ENCODE results near the gene BAHCC1. TPM values are rescaled to one million over a fixed set of nuclear protein-coding genes. Genes with fewer than 3 reads are reported as not detected.

Gene BAHCC1
- total and polyA plus RNA-seq, 9 of the 15 experiments (the other 6 are each of a cell fraction or from before 2014, with no cell fraction given), result 0.14 to 26.9 (median 5.0) TPM

DNA sequence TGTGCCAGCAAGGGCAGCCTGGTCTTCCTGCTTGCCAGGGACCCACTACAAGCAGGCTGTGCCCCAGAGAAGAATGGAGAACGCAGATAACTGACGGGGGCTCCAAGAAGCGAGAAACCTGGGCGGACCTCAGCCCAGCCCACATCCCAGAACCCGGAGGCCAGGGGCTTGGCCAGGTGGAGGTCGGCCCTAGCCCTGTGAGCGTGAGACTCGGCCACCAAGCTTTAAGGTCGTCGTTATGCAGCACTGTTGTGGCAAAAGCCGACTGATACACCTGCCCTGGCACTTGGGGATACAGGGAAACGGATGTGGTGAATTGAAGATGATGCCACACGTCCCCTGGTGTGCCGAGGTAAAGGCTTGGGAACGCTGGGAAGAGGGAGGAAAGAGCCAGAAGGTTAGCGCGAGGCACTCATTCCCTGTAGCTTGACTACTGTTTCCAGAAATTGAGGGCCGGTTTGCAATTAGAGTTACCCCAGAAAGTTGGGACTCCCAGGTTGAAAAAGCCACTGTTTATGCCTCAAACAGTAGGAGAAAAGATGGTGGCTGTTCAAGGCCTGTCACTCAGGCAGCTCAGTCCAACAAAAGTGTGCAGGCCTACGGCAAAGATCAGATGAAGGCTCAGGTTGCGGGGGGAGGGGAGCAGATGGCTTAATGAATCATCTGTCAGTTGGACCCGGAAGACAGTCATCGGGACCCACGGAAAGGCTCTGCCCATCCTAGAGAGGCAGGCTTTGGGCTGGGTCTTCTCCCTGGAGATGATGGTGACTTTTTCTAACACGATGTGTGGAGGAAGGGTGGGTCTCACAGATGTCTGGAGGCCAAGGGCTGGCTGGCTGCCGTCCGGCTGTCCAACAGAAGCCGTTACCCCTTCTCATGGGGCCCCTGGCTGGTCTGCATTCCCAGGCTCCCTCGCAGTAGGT is 45.6 kb upstream of the BAHCC1 start (continued):
- TF ChIP-seq ZNF133 (CRISPR knock-in tag; IDR thresholded peaks at IDR 0.05), result no peak
- TF ChIP-seq NRF1 (conservative IDR thresholded peaks at IDR 0.05 in 1 of 2, IDR thresholded peaks at IDR 0.05 in 1 of 2), result peak; percentile 59 to 62
- TF ChIP-seq, protein P1, sequence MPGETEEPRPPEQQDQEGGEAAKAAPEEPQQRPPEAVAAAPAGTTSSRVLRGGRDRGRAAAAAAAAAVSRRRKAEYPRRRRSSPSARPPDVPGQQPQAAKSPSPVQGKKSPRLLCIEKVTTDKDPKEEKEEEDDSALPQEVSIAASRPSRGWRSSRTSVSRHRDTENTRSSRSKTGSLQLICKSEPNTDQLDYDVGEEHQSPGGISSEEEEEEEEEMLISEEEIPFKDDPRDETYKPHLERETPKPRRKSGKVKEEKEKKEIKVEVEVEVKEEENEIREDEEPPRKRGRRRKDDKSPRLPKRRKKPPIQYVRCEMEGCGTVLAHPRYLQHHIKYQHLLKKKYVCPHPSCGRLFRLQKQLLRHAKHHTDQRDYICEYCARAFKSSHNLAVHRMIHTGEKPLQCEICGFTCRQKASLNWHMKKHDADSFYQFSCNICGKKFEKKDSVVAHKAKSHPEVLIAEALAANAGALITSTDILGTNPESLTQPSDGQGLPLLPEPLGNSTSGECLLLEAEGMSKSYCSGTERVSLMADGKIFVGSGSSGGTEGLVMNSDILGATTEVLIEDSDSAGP (CRISPR knock-in tag; IDR thresholded peaks at IDR 0.05), result no peak
- TF ChIP-seq, protein P2, sequence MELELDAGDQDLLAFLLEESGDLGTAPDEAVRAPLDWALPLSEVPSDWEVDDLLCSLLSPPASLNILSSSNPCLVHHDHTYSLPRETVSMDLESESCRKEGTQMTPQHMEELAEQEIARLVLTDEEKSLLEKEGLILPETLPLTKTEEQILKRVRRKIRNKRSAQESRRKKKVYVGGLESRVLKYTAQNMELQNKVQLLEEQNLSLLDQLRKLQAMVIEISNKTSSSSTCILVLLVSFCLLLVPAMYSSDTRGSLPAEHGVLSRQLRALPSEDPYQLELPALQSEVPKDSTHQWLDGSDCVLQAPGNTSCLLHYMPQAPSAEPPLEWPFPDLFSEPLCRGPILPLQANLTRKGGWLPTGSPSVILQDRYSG (tag; conservative IDR thresholded peaks at IDR 0.05; ENCODE audit: low read depth), result peak; percentile 85
- 0 out of 2 replicates have a peak, but pooled peaks have one; percentile 28 for TF ChIP-seq KLF16 (IDR thresholded peaks at IDR 0.05)
- TF ChIP-seq, protein P3, sequence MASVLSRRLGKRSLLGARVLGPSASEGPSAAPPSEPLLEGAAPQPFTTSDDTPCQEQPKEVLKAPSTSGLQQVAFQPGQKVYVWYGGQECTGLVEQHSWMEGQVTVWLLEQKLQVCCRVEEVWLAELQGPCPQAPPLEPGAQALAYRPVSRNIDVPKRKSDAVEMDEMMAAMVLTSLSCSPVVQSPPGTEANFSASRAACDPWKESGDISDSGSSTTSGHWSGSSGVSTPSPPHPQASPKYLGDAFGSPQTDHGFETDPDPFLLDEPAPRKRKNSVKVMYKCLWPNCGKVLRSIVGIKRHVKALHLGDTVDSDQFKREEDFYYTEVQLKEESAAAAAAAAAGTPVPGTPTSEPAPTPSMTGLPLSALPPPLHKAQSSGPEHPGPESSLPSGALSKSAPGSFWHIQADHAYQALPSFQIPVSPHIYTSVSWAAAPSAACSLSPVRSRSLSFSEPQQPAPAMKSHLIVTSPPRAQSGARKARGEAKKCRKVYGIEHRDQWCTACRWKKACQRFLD (CRISPR knock-in tag; IDR thresholded peaks at IDR 0.05), result peak; percentile 80
- TF ChIP-seq, protein P4, sequence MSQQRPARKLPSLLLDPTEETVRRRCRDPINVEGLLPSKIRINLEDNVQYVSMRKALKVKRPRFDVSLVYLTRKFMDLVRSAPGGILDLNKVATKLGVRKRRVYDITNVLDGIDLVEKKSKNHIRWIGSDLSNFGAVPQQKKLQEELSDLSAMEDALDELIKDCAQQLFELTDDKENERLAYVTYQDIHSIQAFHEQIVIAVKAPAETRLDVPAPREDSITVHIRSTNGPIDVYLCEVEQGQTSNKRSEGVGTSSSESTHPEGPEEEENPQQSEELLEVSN (IDR thresholded peaks at IDR 0.05; ENCODE audit: borderline replicate concordance in 1 of 2, extremely low read depth in 1 of 2, insufficient read depth in 1 of 2, insufficient read length in 1 of 2, low read depth in 1 of 2, low read length in 1 of 2, poor library complexity in 1 of 2, severe bottlenecking in 1 of 2), result peak; percentile 72 to 76
- no peak; the same call in 1 of the 2 replicates for TF ChIP-seq BCOR (IDR thresholded peaks at IDR 0.05)
- TF ChIP-seq, protein P5, sequence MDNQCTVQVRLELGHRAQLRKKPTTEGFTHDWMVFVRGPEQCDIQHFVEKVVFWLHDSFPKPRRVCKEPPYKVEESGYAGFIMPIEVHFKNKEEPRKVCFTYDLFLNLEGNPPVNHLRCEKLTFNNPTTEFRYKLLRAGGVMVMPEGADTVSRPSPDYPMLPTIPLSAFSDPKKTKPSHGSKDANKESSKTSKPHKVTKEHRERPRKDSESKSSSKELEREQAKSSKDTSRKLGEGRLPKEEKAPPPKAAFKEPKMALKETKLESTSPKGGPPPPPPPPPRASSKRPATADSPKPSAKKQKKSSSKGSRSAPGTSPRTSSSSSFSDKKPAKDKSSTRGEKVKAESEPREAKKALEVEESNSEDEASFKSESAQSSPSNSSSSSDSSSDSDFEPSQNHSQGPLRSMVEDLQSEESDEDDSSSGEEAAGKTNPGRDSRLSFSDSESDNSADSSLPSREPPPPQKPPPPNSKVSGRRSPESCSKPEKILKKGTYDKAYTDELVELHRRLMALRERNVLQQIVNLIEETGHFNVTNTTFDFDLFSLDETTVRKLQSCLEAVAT (IDR thresholded peaks at IDR 0.05), result 0 out of 4 replicates have a peak, but pooled peaks have one; percentile 14 to 47
- TF ChIP-seq, protein P6, sequence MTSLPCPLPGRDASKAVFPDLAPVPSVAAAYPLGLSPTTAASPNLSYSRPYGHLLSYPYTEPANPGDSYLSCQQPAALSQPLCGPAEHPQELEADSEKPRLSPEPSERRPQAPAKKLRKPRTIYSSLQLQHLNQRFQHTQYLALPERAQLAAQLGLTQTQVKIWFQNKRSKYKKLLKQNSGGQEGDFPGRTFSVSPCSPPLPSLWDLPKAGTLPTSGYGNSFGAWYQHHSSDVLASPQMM (CRISPR knock-in tag; IDR thresholded peaks at IDR 0.05), result no peak
- TF ChIP-seq, protein P7, sequence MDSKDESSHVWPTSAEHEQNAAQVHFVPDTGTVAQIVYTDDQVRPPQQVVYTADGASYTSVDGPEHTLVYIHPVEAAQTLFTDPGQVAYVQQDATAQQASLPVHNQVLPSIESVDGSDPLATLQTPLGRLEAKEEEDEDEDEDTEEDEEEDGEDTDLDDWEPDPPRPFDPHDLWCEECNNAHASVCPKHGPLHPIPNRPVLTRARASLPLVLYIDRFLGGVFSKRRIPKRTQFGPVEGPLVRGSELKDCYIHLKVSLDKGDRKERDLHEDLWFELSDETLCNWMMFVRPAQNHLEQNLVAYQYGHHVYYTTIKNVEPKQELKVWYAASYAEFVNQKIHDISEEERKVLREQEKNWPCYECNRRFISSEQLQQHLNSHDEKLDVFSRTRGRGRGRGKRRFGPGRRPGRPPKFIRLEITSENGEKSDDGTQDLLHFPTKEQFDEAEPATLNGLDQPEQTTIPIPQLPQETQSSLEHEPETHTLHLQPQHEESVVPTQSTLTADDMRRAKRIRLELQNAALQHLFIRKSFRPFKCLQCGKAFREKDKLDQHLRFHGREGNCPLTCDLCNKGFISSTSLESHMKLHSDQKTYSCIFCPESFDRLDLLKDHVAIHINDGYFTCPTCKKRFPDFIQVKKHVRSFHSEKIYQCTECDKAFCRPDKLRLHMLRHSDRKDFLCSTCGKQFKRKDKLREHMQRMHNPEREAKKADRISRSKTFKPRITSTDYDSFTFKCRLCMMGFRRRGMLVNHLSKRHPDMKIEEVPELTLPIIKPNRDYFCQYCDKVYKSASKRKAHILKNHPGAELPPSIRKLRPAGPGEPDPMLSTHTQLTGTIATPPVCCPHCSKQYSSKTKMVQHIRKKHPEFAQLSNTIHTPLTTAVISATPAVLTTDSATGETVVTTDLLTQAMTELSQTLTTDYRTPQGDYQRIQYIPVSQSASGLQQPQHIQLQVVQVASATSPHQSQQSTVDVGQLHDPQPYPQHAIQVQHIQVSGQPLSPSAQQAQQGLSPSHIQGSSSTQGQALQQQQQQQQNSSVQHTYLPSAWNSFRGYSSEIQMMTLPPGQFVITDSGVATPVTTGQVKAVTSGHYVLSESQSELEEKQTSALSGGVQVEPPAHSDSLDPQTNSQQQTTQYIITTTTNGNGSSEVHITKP (IDR thresholded peaks at IDR 0.05; ENCODE audit: partially characterized antibody), result peak; percentile 36
- no peak for TF ChIP-seq HDAC3 (IDR thresholded peaks at IDR 0.05; ENCODE audit: borderline replicate concordance, partially characterized antibody)
